ENCODE results near the gene PTCD1.

GRCh38 chr7:99485094-99485493 lies 46.5 kb upstream of the PTCD1 start:
- TF ChIP-seq POLR2A (IDR thresholded peaks at IDR 0.05), result no peak
- TF ChIP-seq, protein P1, sequence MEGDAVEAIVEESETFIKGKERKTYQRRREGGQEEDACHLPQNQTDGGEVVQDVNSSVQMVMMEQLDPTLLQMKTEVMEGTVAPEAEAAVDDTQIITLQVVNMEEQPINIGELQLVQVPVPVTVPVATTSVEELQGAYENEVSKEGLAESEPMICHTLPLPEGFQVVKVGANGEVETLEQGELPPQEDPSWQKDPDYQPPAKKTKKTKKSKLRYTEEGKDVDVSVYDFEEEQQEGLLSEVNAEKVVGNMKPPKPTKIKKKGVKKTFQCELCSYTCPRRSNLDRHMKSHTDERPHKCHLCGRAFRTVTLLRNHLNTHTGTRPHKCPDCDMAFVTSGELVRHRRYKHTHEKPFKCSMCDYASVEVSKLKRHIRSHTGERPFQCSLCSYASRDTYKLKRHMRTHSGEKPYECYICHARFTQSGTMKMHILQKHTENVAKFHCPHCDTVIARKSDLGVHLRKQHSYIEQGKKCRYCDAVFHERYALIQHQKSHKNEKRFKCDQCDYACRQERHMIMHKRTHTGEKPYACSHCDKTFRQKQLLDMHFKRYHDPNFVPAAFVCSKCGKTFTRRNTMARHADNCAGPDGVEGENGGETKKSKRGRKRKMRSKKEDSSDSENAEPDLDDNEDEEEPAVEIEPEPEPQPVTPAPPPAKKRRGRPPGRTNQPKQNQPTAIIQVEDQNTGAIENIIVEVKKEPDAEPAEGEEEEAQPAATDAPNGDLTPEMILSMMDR (IDR thresholded peaks at IDR 0.05), result no peak

All from Peyer's patch (tissue), 4 donors.